HepG2 (cell line): ENCODE data around the gene SLC34A3. TPM values are rescaled to one million over a fixed set of nuclear protein-coding genes. Genes with fewer than 3 reads are reported as not detected.

ENCODE experiments used
- ATF7 ChIP-seq, 2 experiments: fragments of 450-650 bp in 1 of 2; sonication (generic) in 1 of 2; formaldehyde crosslinking in 1 of 2; IDR thresholded peaks; 2 replicates each; pipeline versions ENCODE4 v1.4.0 to v1.6.1; 2016 to 2020; ENCODE audit warnings: antibody characterized with exemption in 1 of 2, mild to moderate bottlenecking in 1 of 2, missing genetic modification reagents in 1 of 2
- CENPT ChIP-seq: sonication (generic); formaldehyde crosslinking; IDR thresholded peaks from 2 replicates; pipeline ENCODE4 v1.8.0; 2022; ENCODE audit warnings: low read depth, mild to moderate bottlenecking, moderate library complexity, missing genetic modification reagents
- EED ChIP-seq: sonication (generic); formaldehyde crosslinking; IDR thresholded peaks from 2 replicates; pipeline ENCODE4 v1.5.0; 2020; ENCODE audit warnings: mild to moderate bottlenecking, missing genetic modification reagents
- ERF ChIP-seq: IDR thresholded peaks from 2 replicates; pipeline ENCODE4 v1.6.1; 2018; ENCODE audit warnings: missing biosample characterization, missing genetic modification reagents
- ESRRA ChIP-seq: sonication (generic); formaldehyde crosslinking; IDR thresholded peaks from 2 replicates; pipeline ENCODE4 v1.5.1; 2020; ENCODE audit warnings: mild to moderate bottlenecking, low read depth, missing genetic modification reagents
- FOXA1 ChIP-seq, 2 experiments: fragments of 450-650 bp in 1 of 2; sonication (generic) in 1 of 2; formaldehyde crosslinking in 1 of 2; IDR thresholded peaks; 2 replicates each; pipeline versions ENCODE4 v1.4.0 to v1.6.1; 2016 to 2020; ENCODE audit warnings: missing genetic modification reagents in 1 of 2
- KDM5B ChIP-seq: sonication (generic); formaldehyde crosslinking; IDR thresholded peaks from 2 replicates; pipeline ENCODE4 v1.4.0; 2020; ENCODE audit warnings: missing genetic modification reagents, mild to moderate bottlenecking, borderline replicate concordance
- KLF16 ChIP-seq, 2 experiments: sonication (generic) in 1 of 2; formaldehyde crosslinking in 1 of 2; IDR thresholded peaks; 2 replicates each; pipeline versions ENCODE4 v1.6.1 to v1.8.0; 2016 to 2023; ENCODE audit warnings: missing genetic modification reagents in 2 of 2, missing compliant biosample characterization in 1 of 2
- MTA1 ChIP-seq: sonication (generic); formaldehyde crosslinking; IDR thresholded peaks from 2 replicates; pipeline ENCODE4 v1.4.0; 2020; ENCODE audit warnings: missing genetic modification reagents, mild to moderate bottlenecking, borderline replicate concordance
- MTA3 ChIP-seq: sonication (generic); formaldehyde crosslinking; IDR thresholded peaks from 2 replicates; pipeline ENCODE4 v1.4.0; 2020; ENCODE audit warnings: missing genetic modification reagents
- RARA ChIP-seq: IDR thresholded peaks from 2 replicates; pipeline ENCODE4 v1.6.1; 2016; ENCODE audit warnings: missing genetic modification reagents, missing compliant biosample characterization
- SNAPC5 ChIP-seq: sonication (generic); formaldehyde crosslinking; IDR thresholded peaks from 2 replicates; pipeline ENCODE4 v1.8.1; 2023; ENCODE audit warnings: mild to moderate bottlenecking, missing genetic modification reagents, borderline replicate concordance
- SP140L ChIP-seq: sonication (generic); formaldehyde crosslinking; IDR thresholded peaks from 2 replicates; pipeline ENCODE4 v1.4.0; 2020; ENCODE audit warnings: missing genetic modification reagents, borderline replicate concordance
- THAP7 ChIP-seq: sonication (generic); formaldehyde crosslinking; IDR thresholded peaks from 2 replicates; pipeline ENCODE4 v1.8.1; 2023; ENCODE audit warnings: mild to moderate bottlenecking, missing genetic modification reagents
- ZBTB7A ChIP-seq: sonication (generic); formaldehyde crosslinking; IDR thresholded peaks from 2 replicates; pipeline ENCODE4 v1.8.0; 2022; ENCODE audit warnings: mild to moderate bottlenecking, missing genetic modification reagents
- ZNF335 ChIP-seq: sonication (generic); formaldehyde crosslinking; IDR thresholded peaks from 2 replicates; pipeline ENCODE4 v1.4.0; 2020; ENCODE audit warnings: missing genetic modification reagents
- ZNF34 ChIP-seq: sonication (generic); formaldehyde crosslinking; IDR thresholded peaks from 2 replicates; pipeline ENCODE4 v1.4.0; 2020; ENCODE audit warnings: mild to moderate bottlenecking, missing genetic modification reagents, borderline replicate concordance
- ZNF709 ChIP-seq: sonication (generic); formaldehyde crosslinking; IDR thresholded peaks from 2 replicates; pipeline ENCODE4 v1.5.0; 2020; ENCODE audit warnings: mild to moderate bottlenecking, missing genetic modification reagents
- ZNF761 ChIP-seq: sonication (generic); formaldehyde crosslinking; conservative IDR thresholded peaks from 2 replicates; pipeline ENCODE4 v1.4.0; 2020; ENCODE audit warnings: mild to moderate bottlenecking, missing genetic modification reagents
- polyA plus RNA-seq, 8 experiments: library from polyadenylated mRNA; depleted of rRNA in 3 of 8; stranded (reverse) in 7 of 8; unstranded in 1 of 8; fragments of >200 nt; fragmentation: Illumina TruSeq in 4 of 8; extraction: Trizol in 4 of 8; gene quantifications; 2 replicates each; pipeline versions ENCODE4 v1.2.1 to v1.2.3, GENCODE V29; 2011 to 2016; ENCODE audit warnings: low read depth in 4 of 8, missing spikeins in 1 of 8, mixed read lengths in 1 of 8; ENCODE audit not compliant: insufficient read depth in 1 of 8
- total RNA-seq, 5 experiments: library from RNA; depleted of rRNA; stranded (reverse); fragments of >200 nt; fragmentation: Illumina TruSeq; extraction: Trizol; gene quantifications; 2 replicates each; pipeline ENCODE4 v1.2.3, GENCODE V29; 2016; ENCODE audit warnings: low read depth in 1 of 5
- TF ChIP-seq, protein P1 (sequence below): sonication (generic); formaldehyde crosslinking; IDR thresholded peaks from 2 replicates; pipeline ENCODE4 v1.4.0; 2020; ENCODE audit warnings: mild to moderate bottlenecking, missing genetic modification reagents, borderline replicate concordance
- TF ChIP-seq, protein P2 (sequence below): sonication (generic); formaldehyde crosslinking; conservative IDR thresholded peaks from 2 replicates; pipeline ENCODE4 v1.4.0; 2020; ENCODE audit warnings: missing genetic modification reagents

The SLC34A3 gene
- total and polyA plus RNA-seq, 2 of the 13 experiments (the other 11 are each of a cell fraction or from before 2014, with no cell fraction given), result 0.07 to 1.0 TPM

- TF ChIP-seq, protein P1, sequence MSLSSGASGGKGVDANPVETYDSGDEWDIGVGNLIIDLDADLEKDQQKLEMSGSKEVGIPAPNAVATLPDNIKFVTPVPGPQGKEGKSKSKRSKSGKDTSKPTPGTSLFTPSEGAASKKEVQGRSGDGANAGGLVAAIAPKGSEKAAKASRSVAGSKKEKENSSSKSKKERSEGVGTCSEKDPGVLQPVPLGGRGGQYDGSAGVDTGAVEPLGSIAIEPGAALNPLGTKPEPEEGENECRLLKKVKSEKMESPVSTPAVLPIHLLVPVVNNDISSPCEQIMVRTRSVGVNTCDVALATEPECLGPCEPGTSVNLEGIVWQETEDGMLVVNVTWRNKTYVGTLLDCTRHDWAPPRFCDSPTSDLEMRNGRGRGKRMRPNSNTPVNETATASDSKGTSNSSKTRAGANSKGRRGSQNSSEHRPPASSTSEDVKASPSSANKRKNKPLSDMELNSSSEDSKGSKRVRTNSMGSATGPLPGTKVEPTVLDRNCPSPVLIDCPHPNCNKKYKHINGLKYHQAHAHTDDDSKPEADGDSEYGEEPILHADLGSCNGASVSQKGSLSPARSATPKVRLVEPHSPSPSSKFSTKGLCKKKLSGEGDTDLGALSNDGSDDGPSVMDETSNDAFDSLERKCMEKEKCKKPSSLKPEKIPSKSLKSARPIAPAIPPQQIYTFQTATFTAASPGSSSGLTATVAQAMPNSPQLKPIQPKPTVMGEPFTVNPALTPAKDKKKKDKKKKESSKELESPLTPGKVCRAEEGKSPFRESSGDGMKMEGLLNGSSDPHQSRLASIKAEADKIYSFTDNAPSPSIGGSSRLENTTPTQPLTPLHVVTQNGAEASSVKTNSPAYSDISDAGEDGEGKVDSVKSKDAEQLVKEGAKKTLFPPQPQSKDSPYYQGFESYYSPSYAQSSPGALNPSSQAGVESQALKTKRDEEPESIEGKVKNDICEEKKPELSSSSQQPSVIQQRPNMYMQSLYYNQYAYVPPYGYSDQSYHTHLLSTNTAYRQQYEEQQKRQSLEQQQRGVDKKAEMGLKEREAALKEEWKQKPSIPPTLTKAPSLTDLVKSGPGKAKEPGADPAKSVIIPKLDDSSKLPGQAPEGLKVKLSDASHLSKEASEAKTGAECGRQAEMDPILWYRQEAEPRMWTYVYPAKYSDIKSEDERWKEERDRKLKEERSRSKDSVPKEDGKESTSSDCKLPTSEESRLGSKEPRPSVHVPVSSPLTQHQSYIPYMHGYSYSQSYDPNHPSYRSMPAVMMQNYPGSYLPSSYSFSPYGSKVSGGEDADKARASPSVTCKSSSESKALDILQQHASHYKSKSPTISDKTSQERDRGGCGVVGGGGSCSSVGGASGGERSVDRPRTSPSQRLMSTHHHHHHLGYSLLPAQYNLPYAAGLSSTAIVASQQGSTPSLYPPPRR (CRISPR knock-in tag), result peak; percentile 3; the same call in 1 of the 2 replicates
- no peak for TF ChIP-seq KLF16 (CRISPR knock-in tag; IDR thresholded peaks at IDR 0.05)
- no peak for TF ChIP-seq FOXA1 (IDR thresholded peaks at IDR 0.05)
- 0 out of 2 replicates have a peak, but pooled peaks have one; percentile 0 for TF ChIP-seq FOXA1 (CRISPR knock-in tag; IDR thresholded peaks at IDR 0.05)
- TF ChIP-seq EED, result 0 out of 2 replicates have a peak, but pooled peaks have one; percentile 49
- no peak for TF ChIP-seq ZBTB7A (CRISPR knock-in tag)
- TF ChIP-seq MTA1 (CRISPR knock-in tag), result peak; percentile 9; the same call in 1 of the 2 replicates
- no peak for TF ChIP-seq MTA3 (CRISPR knock-in tag)
- no peak for TF ChIP-seq SP140L (CRISPR knock-in tag)
- no peak for TF ChIP-seq ZNF335 (CRISPR knock-in tag)
- 0 out of 2 replicates have a peak, but pooled peaks have one; percentile 26 for TF ChIP-seq ZNF761 (CRISPR knock-in tag)
- no peak; the same call in 1 of the 2 replicates for TF ChIP-seq KDM5B (CRISPR knock-in tag)
- TF ChIP-seq RARA (CRISPR knock-in tag), result no peak
- TF ChIP-seq SNAPC5 (CRISPR knock-in tag), result no peak
- TF ChIP-seq THAP7 (CRISPR knock-in tag), result no peak
- 0 out of 2 replicates have a peak, but pooled peaks have one; percentile 20 for TF ChIP-seq ZNF34 (CRISPR knock-in tag)
- peak; percentile 13; the same call in 1 of the 2 replicates for TF ChIP-seq ESRRA
- TF ChIP-seq, protein P2, sequence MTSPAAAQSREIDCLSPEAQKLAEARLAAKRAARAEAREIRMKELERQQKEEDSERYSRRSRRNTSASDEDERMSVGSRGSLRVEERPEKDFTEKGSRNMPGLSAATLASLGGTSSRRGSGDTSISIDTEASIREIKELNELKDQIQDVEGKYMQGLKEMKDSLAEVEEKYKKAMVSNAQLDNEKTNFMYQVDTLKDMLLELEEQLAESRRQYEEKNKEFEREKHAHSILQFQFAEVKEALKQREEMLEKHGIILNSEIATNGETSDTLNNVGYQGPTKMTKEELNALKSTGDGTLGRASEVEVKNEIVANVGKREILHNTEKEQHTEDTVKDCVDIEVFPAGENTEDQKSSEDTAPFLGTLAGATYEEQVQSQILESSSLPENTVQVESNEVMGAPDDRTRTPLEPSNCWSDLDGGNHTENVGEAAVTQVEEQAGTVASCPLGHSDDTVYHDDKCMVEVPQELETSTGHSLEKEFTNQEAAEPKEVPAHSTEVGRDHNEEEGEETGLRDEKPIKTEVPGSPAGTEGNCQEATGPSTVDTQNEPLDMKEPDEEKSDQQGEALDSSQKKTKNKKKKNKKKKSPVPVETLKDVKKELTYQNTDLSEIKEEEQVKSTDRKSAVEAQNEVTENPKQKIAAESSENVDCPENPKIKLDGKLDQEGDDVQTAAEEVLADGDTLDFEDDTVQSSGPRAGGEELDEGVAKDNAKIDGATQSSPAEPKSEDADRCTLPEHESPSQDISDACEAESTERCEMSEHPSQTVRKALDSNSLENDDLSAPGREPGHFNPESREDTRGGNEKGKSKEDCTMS (CRISPR knock-in tag), result no peak
- TF ChIP-seq ZNF709 (CRISPR knock-in tag), result no peak
- TF ChIP-seq CENPT, result no peak
- no peak for TF ChIP-seq ATF7 (IDR thresholded peaks at IDR 0.05)
- TF ChIP-seq ATF7 (CRISPR knock-in tag; IDR thresholded peaks at IDR 0.05), result no peak
- TF ChIP-seq ERF, result no peak
Measured at GRCh38 chr9:137201205-137201868, 29.4 kb upstream of the SLC34A3 start (continued).
